SK-N-SH treated with all-trans-retinoic acid at 6 μM for 48 hours (cell line): ENCODE measurements around the gene ERBB2.

Experiments used
- RARB ChIP-seq: fragments of 250-450 bp; sonication (Bioruptor Pico); IDR thresholded peaks from 2 replicates; pipeline ENCODE4 v1.8.0; 2021; ENCODE audit warnings: mild to moderate bottlenecking, moderate library complexity
- TCF4 ChIP-seq: fragments of 250-450 bp; sonication (Bioruptor Pico); IDR thresholded peaks from 2 replicates; pipeline ENCODE4 v1.8.0; 2021; ENCODE audit warnings: mild to moderate bottlenecking, moderate library complexity, borderline replicate concordance
- TOX ChIP-seq: fragments of 250-450 bp; sonication (Bioruptor Pico); IDR thresholded peaks from 2 replicates; pipeline ENCODE4 v1.8.0; 2021; ENCODE audit warnings: mild to moderate bottlenecking, moderate library complexity, borderline replicate concordance
- ZFP3 ChIP-seq: fragments of 250-450 bp; sonication (Bioruptor Pico); IDR thresholded peaks from 2 replicates; pipeline ENCODE4 v1.5.0; 2020; ENCODE audit warnings: mild to moderate bottlenecking, moderate library complexity
- ZFP30 ChIP-seq: fragments of 450-650 bp; formaldehyde crosslinking; IDR thresholded peaks from 2 replicates; pipeline ENCODE4 v1.5.0; 2022; ENCODE audit warnings: mild to moderate bottlenecking, moderate library complexity
- ZNF8 ChIP-seq: fragments of 450-650 bp; formaldehyde crosslinking; IDR thresholded peaks from 2 replicates; pipeline ENCODE4 v1.5.0; 2020; ENCODE audit warnings: mild to moderate bottlenecking, moderate library complexity
- TF ChIP-seq, protein P1 (sequence below): fragments of 250-450 bp; sonication (Bioruptor Pico); IDR thresholded peaks from 2 replicates; pipeline ENCODE4 v1.8.0; 2020; ENCODE audit warnings: mild to moderate bottlenecking, moderate library complexity, borderline replicate concordance
- TF ChIP-seq, protein P2 (sequence below): fragments of 250-450 bp; sonication (Bioruptor Pico); IDR thresholded peaks from 2 replicates; pipeline ENCODE4 v1.5.1; 2020; ENCODE audit warnings: low read depth, mild to moderate bottlenecking, moderate library complexity
- TF ChIP-seq, protein P3 (sequence below): fragments of 250-450 bp; sonication (Bioruptor Pico); IDR thresholded peaks from 2 replicates; pipeline ENCODE4 v1.8.0; 2021; ENCODE audit warnings: low read depth, mild to moderate bottlenecking, moderate library complexity, borderline replicate concordance

DNA sequence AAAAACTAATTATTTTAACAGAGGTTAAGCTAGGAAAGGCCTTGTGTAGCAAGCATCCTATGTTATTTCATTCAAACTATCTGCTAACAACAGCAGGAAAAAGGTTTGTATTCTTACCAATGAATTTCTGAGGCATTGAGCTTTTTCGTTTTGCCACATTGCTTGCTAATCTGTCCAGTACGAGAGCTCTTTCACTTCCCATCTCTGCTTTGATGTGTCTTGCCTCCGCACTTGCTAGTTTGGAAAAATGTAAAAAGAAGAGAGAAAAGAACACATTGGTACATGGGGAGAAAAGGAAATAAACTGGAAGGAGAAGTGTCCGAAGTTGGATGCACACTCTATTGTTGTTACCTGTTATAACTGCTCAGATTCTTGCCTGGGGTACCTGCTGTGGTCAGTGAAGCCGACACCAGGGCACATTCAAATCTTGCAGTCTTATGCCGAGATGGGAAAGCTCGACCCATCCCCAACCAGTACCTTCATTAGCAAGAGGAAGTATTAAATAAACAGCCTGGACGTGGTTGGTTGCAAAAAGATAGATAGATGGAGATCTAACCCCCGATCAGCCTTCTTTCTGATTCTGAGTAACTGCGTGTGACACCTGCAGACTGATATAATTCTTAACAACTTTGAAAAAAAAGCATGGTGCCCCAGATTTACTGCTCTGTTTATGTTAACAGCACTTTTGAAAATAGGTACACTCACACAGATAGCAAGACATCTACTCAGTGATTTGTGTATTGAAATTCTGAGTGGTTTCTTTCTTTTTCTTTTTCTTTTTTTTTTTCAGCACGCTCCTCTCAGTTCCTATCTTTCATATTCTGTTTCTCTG is 77.9 kb downstream of the ERBB2 start:
- TF ChIP-seq, protein P1, sequence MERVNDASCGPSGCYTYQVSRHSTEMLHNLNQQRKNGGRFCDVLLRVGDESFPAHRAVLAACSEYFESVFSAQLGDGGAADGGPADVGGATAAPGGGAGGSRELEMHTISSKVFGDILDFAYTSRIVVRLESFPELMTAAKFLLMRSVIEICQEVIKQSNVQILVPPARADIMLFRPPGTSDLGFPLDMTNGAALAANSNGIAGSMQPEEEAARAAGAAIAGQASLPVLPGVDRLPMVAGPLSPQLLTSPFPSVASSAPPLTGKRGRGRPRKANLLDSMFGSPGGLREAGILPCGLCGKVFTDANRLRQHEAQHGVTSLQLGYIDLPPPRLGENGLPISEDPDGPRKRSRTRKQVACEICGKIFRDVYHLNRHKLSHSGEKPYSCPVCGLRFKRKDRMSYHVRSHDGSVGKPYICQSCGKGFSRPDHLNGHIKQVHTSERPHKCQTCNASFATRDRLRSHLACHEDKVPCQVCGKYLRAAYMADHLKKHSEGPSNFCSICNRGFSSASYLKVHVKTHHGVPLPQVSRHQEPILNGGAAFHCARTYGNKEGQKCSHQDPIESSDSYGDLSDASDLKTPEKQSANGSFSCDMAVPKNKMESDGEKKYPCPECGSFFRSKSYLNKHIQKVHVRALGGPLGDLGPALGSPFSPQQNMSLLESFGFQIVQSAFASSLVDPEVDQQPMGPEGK (CRISPR knock-in tag): no peak
- TF ChIP-seq TCF4 (CRISPR knock-in tag) (no peak), ZFP30 (CRISPR knock-in tag) (no peak), ZFP3 (CRISPR knock-in tag) (no peak), TOX (no peak), RARB (CRISPR knock-in tag) (no peak), ZNF8 (CRISPR knock-in tag) (no peak)
- TF ChIP-seq, protein P2, sequence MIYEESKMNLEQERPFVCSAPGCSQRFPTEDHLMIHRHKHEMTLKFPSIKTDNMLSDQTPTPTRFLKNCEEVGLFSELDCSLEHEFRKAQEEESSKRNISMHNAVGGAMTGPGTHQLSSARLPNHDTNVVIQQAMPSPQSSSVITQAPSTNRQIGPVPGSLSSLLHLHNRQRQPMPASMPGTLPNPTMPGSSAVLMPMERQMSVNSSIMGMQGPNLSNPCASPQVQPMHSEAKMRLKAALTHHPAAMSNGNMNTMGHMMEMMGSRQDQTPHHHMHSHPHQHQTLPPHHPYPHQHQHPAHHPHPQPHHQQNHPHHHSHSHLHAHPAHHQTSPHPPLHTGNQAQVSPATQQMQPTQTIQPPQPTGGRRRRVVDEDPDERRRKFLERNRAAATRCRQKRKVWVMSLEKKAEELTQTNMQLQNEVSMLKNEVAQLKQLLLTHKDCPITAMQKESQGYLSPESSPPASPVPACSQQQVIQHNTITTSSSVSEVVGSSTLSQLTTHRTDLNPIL (CRISPR knock-in tag): no peak
- TF ChIP-seq, protein P3, sequence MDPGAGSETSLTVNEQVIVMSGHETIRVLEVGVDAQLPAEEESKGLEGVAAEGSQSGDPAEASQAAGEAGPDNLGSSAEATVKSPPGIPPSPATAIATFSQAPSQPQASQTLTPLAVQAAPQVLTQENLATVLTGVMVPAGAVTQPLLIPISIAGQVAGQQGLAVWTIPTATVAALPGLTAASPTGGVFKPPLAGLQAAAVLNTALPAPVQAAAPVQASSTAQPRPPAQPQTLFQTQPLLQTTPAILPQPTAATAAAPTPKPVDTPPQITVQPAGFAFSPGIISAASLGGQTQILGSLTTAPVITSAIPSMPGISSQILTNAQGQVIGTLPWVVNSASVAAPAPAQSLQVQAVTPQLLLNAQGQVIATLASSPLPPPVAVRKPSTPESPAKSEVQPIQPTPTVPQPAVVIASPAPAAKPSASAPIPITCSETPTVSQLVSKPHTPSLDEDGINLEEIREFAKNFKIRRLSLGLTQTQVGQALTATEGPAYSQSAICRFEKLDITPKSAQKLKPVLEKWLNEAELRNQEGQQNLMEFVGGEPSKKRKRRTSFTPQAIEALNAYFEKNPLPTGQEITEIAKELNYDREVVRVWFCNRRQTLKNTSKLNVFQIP (CRISPR knock-in tag): no peak
